ENCODE results near the gene ATP9B. TPM values are rescaled to one million over a fixed set of nuclear protein-coding genes. Genes with fewer than 3 reads are reported as not detected.

The ATP9B gene
- total and polyA plus RNA-seq, 4 donors, result 12.6 to 77.0 (median 29.9) TPM

DNA sequence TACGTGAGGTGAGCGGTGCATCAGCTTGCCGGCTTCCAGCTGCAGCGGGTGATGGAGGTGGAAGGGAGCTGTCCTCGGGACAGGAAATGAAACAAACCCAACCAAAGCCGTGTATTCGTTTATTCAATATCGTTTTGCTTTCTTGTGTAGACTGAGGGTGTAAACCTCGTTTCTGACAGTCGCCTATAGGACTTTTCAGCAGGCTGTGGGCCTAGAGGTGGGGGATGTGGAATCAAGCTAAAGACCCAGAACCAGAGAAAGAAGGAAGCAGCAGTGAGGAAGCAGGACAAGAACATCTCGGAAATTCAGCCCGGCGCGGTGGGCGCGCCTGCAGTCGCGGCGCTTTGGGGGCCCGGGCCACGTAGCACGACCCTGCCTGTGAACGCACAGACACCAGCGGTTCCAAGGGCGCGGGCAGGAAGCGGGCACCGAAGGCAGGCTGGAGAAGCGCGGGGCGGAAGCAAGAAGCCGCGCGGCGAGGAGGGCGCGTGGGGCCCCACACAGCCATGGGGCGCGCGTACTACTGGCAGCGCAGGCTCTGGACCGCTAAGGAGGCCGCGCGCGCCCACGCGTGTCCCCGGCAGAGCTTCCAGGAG, 755 bp upstream of the ATP9B start:
- TF ChIP-seq, protein P1, sequence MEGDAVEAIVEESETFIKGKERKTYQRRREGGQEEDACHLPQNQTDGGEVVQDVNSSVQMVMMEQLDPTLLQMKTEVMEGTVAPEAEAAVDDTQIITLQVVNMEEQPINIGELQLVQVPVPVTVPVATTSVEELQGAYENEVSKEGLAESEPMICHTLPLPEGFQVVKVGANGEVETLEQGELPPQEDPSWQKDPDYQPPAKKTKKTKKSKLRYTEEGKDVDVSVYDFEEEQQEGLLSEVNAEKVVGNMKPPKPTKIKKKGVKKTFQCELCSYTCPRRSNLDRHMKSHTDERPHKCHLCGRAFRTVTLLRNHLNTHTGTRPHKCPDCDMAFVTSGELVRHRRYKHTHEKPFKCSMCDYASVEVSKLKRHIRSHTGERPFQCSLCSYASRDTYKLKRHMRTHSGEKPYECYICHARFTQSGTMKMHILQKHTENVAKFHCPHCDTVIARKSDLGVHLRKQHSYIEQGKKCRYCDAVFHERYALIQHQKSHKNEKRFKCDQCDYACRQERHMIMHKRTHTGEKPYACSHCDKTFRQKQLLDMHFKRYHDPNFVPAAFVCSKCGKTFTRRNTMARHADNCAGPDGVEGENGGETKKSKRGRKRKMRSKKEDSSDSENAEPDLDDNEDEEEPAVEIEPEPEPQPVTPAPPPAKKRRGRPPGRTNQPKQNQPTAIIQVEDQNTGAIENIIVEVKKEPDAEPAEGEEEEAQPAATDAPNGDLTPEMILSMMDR (IDR thresholded peaks at IDR 0.05; ENCODE audit: control extremely low read depth, extremely low read depth), result no peak
- Histone ChIP-seq H3K36me3 (ENCODE audit: control insufficient read depth in 4 of 4, insufficient read depth in 4 of 4, low read length in 4 of 4) (peaks cover 0 to 3% (median 0%) of the 10 kb centered on the region in 4 donors), H3K9me3 (ENCODE audit: control insufficient read depth in 4 of 4, insufficient read depth in 3 of 4, low read length in 3 of 4) (peaks cover 0 to 14% (median 0%) of the 10 kb centered on the region in 4 donors), H3K27me3 (ENCODE audit: control insufficient read depth in 3 of 3, insufficient read depth in 3 of 3, low read length in 2 of 3) (peaks cover 0 to 4% (median 3%) of the 10 kb centered on the region in 3 donors), H3K4me3 (peak overlapping the region; percentile 92), H3K27ac (ENCODE audit: low read depth in 1 of 2, low read length in 1 of 2) (peak overlapping the region; percentile 97 to 98), H3K4me1 (ENCODE audit: control insufficient read depth in 5 of 5, insufficient read depth in 5 of 5, low read length in 5 of 5) (peaks cover 0 to 11% (median 4%) of the 10 kb centered on the region in 5 donors), H3K9ac (ENCODE audit: insufficient read depth in 1 of 2, low read length in 2 of 2) (peak overlapping the region in 1 of 2 donors; percentile 71)
- no peak for ATAC-seq (ENCODE audit: insufficient read depth, low FRiP score)
- WGBS, 2 donors, result 12 to 13% methylated on average over 45 to 49 of the region's 49 CpGs
- DNase-seq, result peak in 2 of 3 donors; percentile 49 to 69

DNA sequence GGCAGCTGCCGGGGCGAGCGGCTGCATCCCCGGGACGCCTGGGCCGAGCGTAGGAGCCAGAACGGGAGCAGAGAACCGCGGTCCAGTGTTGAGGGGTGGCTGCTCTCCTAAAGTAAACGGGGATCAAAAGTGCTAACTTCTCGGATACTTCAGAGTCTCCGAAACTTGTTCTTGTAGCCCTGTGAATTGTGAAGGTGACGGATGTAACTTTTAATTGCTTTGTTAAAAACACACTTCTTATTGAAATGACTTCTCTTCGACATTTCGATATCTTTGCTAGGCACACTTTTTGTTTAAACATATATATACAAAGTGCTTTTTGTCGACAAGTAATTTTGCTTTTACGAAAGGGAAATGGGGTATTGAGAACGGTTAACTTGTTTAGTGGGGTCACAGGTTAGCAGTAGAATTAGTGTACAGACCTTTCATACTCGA, 540 bp downstream of the ATP9B start:
- H3K4me1 ChIP-seq (ENCODE audit: control insufficient read depth in 5 of 5, insufficient read depth in 5 of 5, low read length in 5 of 5), result peaks cover 0 to 11% (median 4%) of the 10 kb centered on the region in 5 donors
- H3K4me3 ChIP-seq, result peak overlapping the region; percentile 92
- ATAC-seq (ENCODE audit: insufficient read depth, low FRiP score) (peak; percentile 7), DNase-seq (no peak)
- peaks cover 0 to 4% (median 3%) of the 10 kb centered on the region in 3 donors for H3K27me3 ChIP-seq (ENCODE audit: control insufficient read depth in 3 of 3, insufficient read depth in 3 of 3, low read length in 2 of 3)
- H3K36me3 ChIP-seq (ENCODE audit: control insufficient read depth in 4 of 4, insufficient read depth in 4 of 4, low read length in 4 of 4), result peaks cover 0 to 3% (median 0%) of the 10 kb centered on the region in 4 donors
- H3K9ac ChIP-seq (ENCODE audit: insufficient read depth in 1 of 2, low read length in 2 of 2), result peak overlapping the region; percentile 70 to 89
- peak overlapping the region; percentile 97 to 98 for H3K27ac ChIP-seq (ENCODE audit: low read depth in 1 of 2, low read length in 1 of 2)
- 1% methylated on average over 20 of the region's 20 CpGs for WGBS, 2 donors
- TF ChIP-seq, protein P1 (IDR thresholded peaks at IDR 0.05; ENCODE audit: control extremely low read depth, extremely low read depth), result no peak
- peaks cover 0 to 14% (median 0%) of the 10 kb centered on the region in 4 donors for H3K9me3 ChIP-seq (ENCODE audit: control insufficient read depth in 4 of 4, insufficient read depth in 3 of 4, low read length in 3 of 4)

DNA sequence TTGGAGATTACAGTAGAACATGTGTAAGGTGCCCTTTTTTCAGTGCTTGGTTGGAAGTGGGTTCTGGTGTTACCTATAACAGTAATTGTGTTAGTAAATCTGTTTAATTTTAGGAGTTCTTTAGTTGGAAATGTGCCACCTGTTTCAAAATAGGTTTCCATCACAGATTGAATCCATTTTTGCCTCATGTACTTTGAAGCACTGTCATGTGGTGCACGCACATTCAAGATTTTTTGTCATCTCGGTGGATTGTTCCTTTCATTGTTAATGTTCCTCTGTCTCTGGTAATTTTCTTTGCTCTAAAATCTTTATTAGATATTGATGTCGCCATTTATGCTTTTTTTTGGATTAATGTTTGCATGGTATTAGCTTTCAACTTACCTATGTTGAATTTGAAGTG, 1.3 kb downstream of the ATP9B start:
- H3K9ac ChIP-seq (ENCODE audit: insufficient read depth in 1 of 2, low read length in 2 of 2), result peak overlapping the region in 1 of 2 donors; percentile 70
- 92 to 93% methylated on average over 3 of the region's 3 CpGs for WGBS, 2 donors
- DNase-seq (no peak), ATAC-seq (ENCODE audit: insufficient read depth, low FRiP score) (no peak)
- H3K4me3 ChIP-seq, result no peak overlapping the region
- H3K4me1 ChIP-seq (ENCODE audit: control insufficient read depth in 5 of 5, insufficient read depth in 5 of 5, low read length in 5 of 5), result peaks cover 0 to 11% (median 4%) of the 10 kb centered on the region in 5 donors
- H3K9me3 ChIP-seq (ENCODE audit: control insufficient read depth in 4 of 4, insufficient read depth in 3 of 4, low read length in 3 of 4), result peaks cover 0 to 14% (median 0%) of the 10 kb centered on the region in 4 donors
- H3K27ac ChIP-seq (ENCODE audit: low read depth in 1 of 2, low read length in 1 of 2), result no peak overlapping the region
- peaks cover 0 to 4% (median 3%) of the 10 kb centered on the region in 3 donors for H3K27me3 ChIP-seq (ENCODE audit: control insufficient read depth in 3 of 3, insufficient read depth in 3 of 3, low read length in 2 of 3)
- TF ChIP-seq, protein P1 (IDR thresholded peaks at IDR 0.05; ENCODE audit: control extremely low read depth, extremely low read depth), result no peak
- peaks cover 0 to 3% (median 0%) of the 10 kb centered on the region in 4 donors for H3K36me3 ChIP-seq (ENCODE audit: control insufficient read depth in 4 of 4, insufficient read depth in 4 of 4, low read length in 4 of 4)

Data from lung (tissue), 12 donors.